GM12872 (cell line): ENCODE results near the gene TMEM80.
A peak's percentile ranks its signal among the peaks of the same experiment; 100 is the strongest.

Experiments
- CTCF ChIP-seq: IDR thresholded peaks from 3 replicates; pipeline ENCODE4 v1.5.1; 2011; ENCODE audit warnings: low read depth, mild to moderate bottlenecking, low read length, moderate library complexity; ENCODE audit not compliant: insufficient read depth

The TMEM80 gene

GRCh38 chr11:723120-723883 lies 27.7 kb downstream of the TMEM80 start:
- TF ChIP-seq CTCF, result peak; percentile 59

- no peak for TF ChIP-seq CTCF
These were observed 28.6 kb downstream of the TMEM80 start for GRCh38 chr11:724049-724777.

GRCh38 chr11:724778-725386 lies 29.3 kb downstream of the TMEM80 start:
- TF ChIP-seq CTCF, result no peak

- no peak for TF ChIP-seq CTCF
These were observed 30.1 kb downstream of the TMEM80 start for GRCh38 chr11:725624-726202.

- no peak for TF ChIP-seq CTCF
These were observed 30.9 kb downstream of the TMEM80 start for GRCh38 chr11:726278-727220.

- no peak for TF ChIP-seq CTCF
These were observed 31.7 kb downstream of the TMEM80 start for GRCh38 chr11:727281-727701.
